ENCODE results near the gene ABCA9. TPM values are rescaled to one million over a fixed set of nuclear protein-coding genes. Genes with fewer than 3 reads are reported as not detected.

ABCA9 gene
- total and polyA plus RNA-seq, 3 donors from 2014 or later = 5.0 to 13.8 (median 12.7) TPM

DNA sequence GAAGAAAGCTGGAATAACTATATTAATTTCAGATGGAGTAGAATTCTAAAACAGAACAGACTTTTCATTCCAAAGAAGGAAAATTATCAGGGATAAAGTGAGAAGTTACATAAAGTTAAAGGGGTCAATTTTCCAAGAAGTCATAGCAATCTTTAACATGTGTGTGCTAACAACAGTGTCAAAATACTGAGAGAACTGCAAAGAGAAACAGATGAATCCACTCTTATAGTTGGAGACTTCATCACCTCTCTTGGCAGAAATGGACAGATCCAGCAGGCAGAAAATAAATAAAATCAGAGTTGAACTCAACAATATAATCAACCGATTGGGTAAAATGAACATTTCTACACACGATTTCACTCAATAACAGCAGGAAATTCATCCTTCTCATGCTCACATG lies 5.4 kb downstream of the ABCA9 start:
- H3K4me1 ChIP-seq = peaks cover 22% of the 10 kb centered on the region
- no peak for DNase-seq
- no peak overlapping the region for H3K4me3 ChIP-seq
- no peaks in the 10 kb centered on the region for H3K36me3 ChIP-seq (ENCODE audit: low read depth, missing control alignments)
- WGBS, 2 donors = 93 to 96% methylated on average over 2 of the region's 2 CpGs
- intact Hi-C loops (cut with DNase I; ENCODE audit: low total_unique reads) = no loop called here
- H3K27me3 ChIP-seq = no peaks in the 10 kb centered on the region
- no peaks in the 10 kb centered on the region for H3K9me3 ChIP-seq
- no peak for TF ChIP-seq POLR2A (IDR thresholded peaks at IDR 0.05)
- TF ChIP-seq, protein P1, sequence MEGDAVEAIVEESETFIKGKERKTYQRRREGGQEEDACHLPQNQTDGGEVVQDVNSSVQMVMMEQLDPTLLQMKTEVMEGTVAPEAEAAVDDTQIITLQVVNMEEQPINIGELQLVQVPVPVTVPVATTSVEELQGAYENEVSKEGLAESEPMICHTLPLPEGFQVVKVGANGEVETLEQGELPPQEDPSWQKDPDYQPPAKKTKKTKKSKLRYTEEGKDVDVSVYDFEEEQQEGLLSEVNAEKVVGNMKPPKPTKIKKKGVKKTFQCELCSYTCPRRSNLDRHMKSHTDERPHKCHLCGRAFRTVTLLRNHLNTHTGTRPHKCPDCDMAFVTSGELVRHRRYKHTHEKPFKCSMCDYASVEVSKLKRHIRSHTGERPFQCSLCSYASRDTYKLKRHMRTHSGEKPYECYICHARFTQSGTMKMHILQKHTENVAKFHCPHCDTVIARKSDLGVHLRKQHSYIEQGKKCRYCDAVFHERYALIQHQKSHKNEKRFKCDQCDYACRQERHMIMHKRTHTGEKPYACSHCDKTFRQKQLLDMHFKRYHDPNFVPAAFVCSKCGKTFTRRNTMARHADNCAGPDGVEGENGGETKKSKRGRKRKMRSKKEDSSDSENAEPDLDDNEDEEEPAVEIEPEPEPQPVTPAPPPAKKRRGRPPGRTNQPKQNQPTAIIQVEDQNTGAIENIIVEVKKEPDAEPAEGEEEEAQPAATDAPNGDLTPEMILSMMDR (IDR thresholded peaks at IDR 0.05) = no peak
- no peak overlapping the region for H3K27ac ChIP-seq

DNA sequence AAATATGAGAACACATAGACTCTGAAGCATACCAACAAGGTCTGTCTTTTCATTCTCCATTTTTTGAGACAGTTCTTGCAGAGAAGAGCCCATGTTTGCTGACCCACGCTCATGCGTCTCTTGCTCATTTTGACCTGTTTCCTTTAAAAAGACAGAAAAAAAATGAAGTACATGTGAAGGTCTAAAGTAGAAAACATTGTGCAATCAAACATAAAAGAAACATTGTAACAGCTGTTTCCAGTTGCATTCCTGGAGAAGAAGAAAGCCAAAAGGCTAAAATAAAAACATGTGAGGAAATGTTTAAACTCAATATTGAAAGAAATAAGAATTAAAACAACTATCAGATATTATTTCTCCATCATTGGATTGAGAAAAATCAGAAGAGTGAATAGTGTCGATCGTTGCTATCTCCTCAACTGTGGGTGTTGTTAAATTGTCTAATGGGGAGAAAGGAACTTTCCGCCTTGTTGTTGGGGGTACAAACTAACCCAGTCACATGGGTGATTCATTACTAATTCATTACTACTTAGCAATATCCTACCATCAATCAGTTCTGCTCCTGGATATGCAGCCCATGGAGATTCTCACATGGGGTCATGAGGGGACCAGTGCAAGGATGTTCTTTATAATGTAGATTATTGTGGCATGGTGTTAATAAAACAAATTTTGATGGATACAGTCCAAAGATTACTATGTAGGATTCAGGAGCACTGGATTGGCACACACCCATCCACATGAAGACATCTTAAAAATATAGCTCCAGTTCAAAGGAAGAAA lies 9.5 kb downstream of the ABCA9 start:
- DNase-seq = no peak
- Histone ChIP-seq H3K4me1 (peaks cover 43% of the 10 kb centered on the region), H3K4me3 (no peak overlapping the region), H3K27ac (peak overlapping the region; percentile 47 to 56), H3K9me3 (no peaks in the 10 kb centered on the region), H3K36me3 (ENCODE audit: low read depth, missing control alignments) (no peaks in the 10 kb centered on the region), H3K27me3 (no peaks in the 10 kb centered on the region)
- intact Hi-C loops (cut with DNase I; ENCODE audit: low total_unique reads) = no loop called here
- TF ChIP-seq, protein P1 (IDR thresholded peaks at IDR 0.05) = no peak
- TF ChIP-seq POLR2A (IDR thresholded peaks at IDR 0.05) = no peak
- 37 to 51% methylated on average over 5 of the region's 5 CpGs for WGBS, 2 donors

DNA sequence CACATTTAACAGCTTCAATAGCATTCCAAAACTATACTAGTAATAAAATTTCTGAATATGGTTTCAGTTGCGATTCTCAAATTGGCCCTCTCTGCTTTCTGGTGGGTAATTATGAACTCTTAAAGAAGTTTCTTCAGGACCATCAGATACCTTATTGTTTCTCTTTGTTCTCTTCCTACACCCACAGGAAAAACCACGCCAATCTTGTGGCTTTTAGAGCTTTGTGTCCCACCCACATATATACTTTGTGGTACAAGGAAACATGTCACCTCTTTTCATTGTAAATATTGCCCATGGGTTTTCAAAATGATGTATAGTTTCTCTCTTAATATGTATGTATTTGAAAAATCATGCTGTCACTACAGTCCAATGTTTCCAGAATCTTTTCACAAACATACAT lies 12.1 kb downstream of the ABCA9 start:
- Histone ChIP-seq H3K4me3 (no peak overlapping the region), H3K4me1 (peaks cover 49% of the 10 kb centered on the region), H3K27me3 (no peaks in the 10 kb centered on the region), H3K36me3 (ENCODE audit: low read depth, missing control alignments) (no peaks in the 10 kb centered on the region), H3K27ac (peak overlapping the region; percentile 75), H3K9me3 (no peaks in the 10 kb centered on the region)
- intact Hi-C loops (cut with DNase I; ENCODE audit: low total_unique reads) = no loop called here
- TF ChIP-seq, protein P1 (IDR thresholded peaks at IDR 0.05) = no peak
- TF ChIP-seq POLR2A (IDR thresholded peaks at IDR 0.05) = no peak
- DNase-seq = no peak
- WGBS, 2 donors = 70 to 78% methylated on average over 2 of the region's 2 CpGs

DNA sequence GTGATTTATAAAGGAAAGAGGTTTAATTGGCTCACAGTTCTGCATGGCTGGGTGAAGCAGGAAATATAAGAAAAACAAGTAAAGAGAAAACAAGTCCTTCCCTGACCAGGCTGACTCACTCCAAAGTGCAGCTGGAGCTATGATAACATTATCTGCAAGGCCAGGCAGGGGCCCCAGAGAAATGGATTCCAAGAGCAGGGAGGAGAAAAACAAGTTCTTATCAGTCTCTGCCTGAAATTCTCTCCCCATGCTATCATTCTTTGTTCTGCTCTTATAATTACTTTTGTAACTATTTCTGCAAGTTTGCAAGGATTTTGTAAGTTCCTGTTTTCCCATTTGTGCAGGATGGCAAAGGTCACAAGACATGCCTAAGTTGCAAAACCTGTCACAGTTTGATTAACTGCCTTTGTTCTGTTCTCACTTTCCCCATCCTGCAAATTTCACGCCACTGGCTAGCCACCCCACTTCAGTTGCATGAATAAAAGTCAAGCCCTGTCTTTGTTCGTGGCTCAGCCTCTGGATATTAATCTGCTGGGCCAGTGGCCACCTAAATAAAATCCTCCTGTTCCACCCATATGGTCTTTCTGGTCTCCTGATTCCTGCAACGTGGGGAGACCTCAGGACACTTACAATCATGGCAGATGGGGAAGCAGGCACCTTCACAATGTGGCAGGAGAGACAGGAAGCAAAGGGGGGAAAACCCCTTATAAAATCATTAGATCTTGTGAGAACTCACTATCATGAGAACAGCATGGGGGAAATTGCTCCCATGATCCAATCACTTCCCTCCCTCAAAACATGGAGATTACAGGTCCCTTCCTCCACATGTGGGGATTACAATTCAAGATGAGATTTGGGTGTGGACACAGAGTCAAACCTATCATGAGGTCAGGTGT lies 13.1 kb downstream of the ABCA9 start:
- TF ChIP-seq, protein P1 (IDR thresholded peaks at IDR 0.05) = no peak
- TF ChIP-seq POLR2A (IDR thresholded peaks at IDR 0.05) = no peak
- Histone ChIP-seq H3K4me3 (no peak overlapping the region), H3K4me1 (peaks cover 49% of the 10 kb centered on the region), H3K9me3 (no peaks in the 10 kb centered on the region), H3K27ac (peak overlapping the region; percentile 75), H3K27me3 (no peaks in the 10 kb centered on the region), H3K36me3 (ENCODE audit: low read depth, missing control alignments) (no peaks in the 10 kb centered on the region)
- 3 to 19% methylated on average over 2 to 3 of the region's 3 CpGs for WGBS, 2 donors
- intact Hi-C loops (cut with DNase I; ENCODE audit: low total_unique reads) = no loop called here
- peak; percentile 92 for DNase-seq
